H1 (cell line): ENCODE measurements around the gene KIAA1143. TPM values are rescaled to one million over a fixed set of nuclear protein-coding genes. Genes with fewer than 3 reads are reported as not detected.

Experiments used
- CTCF ChIA-PET: fragments of 300-600 bp; sonication (Branson Sonifier 250); formaldehyde crosslinking; loops from one replicate; lab custom pipeline; 2021; ENCODE audit not compliant: partially characterized antibody; lab: Charles Lee
- POLR2A ChIA-PET: fragments of 300-600 bp; sonication (Branson Sonifier 250); formaldehyde crosslinking; loops from one replicate; lab custom pipeline; 2021; ENCODE audit warnings: inconsistent platforms; ENCODE audit not compliant: partially characterized antibody; lab: Charles Lee
- DNase-seq, 2 experiments: peaks; one replicate each; pipeline versions ENCODE4 v3.0.0 to v3.0.0-alpha.2; 2010 to 2022; ENCODE audit warnings: low spot score in 2 of 2, low read depth in 1 of 2, mixed read lengths in 1 of 2
- FAIRE-seq: peaks from 2 replicates; lab custom pipeline; 2011; peaks lifted over from hg19 to GRCh38; lab: Jason Lieb, UNC
- H2AFZ ChIP-seq: 2 replicates; pipeline ENCODE4 v1.8.1; 2012; ENCODE audit warnings: low read length, inconsistent platforms
- H2AK5ac ChIP-seq: 2 replicates; pipeline ENCODE4 v1.6.1; 2013; ENCODE audit warnings: low read depth, low read length
- H2BK120ac ChIP-seq: replicated peaks from 2 replicates; pipeline ENCODE3; 2013; ENCODE audit warnings: low read depth, low read length, inconsistent platforms
- H2BK12ac ChIP-seq: 2 replicates; pipeline ENCODE4 v1.6.1; 2013; ENCODE audit warnings: low read depth, low read length
- H2BK15ac ChIP-seq: 2 replicates; pipeline ENCODE4 v1.6.1; 2013; ENCODE audit warnings: low read length
- H2BK20ac ChIP-seq: 2 replicates; pipeline ENCODE4 v1.6.1; 2013; ENCODE audit warnings: low read length
- H2BK5ac ChIP-seq: 2 replicates; pipeline ENCODE4 v1.6.1; 2013; ENCODE audit warnings: low read depth, low read length
- H3K14ac ChIP-seq: 2 replicates; pipeline ENCODE4 v1.6.1; 2013; ENCODE audit warnings: inconsistent platforms; ENCODE audit not compliant: insufficient read length
- H3K18ac ChIP-seq: 2 replicates; pipeline ENCODE4 v1.6.1; 2013; ENCODE audit warnings: low read length; ENCODE audit errors: extremely low read depth
- H3K23ac ChIP-seq: 2 replicates; pipeline ENCODE4 v1.6.1; 2013; ENCODE audit warnings: inconsistent platforms; ENCODE audit not compliant: insufficient read length
- H3K23me2 ChIP-seq: 2 replicates; pipeline ENCODE4 v1.6.1; 2013; ENCODE audit warnings: low read depth, low read length
- H3K27ac ChIP-seq: 2 replicates; pipeline ENCODE4 v1.6.1; 2011; ENCODE audit warnings: low read depth, low read length, inconsistent platforms
- H3K27me3 ChIP-seq, 4 experiments: replicated peaks in 1 of 4; 1 replicate in 1 of 4; 2 replicates in 3 of 4; pipeline versions ENCODE4 v1.6.1 to v1.8.1; 2011 to 2013; ENCODE audit warnings: low read length in 3 of 4, mild to moderate bottlenecking in 3 of 4, inconsistent platforms in 2 of 4, mixed read lengths in 2 of 4, moderate library complexity in 1 of 4; ENCODE audit not compliant: control insufficient read depth in 3 of 4, insufficient read depth in 3 of 4; ENCODE audit errors: extremely low read depth in 1 of 4
- H3K36me3 ChIP-seq, 4 experiments: 2 replicates each; pipeline versions ENCODE4 v1.6.1 to v1.8.1; 2011 to 2013; ENCODE audit warnings: mild to moderate bottlenecking in 4 of 4, low read length in 3 of 4, moderate library complexity in 2 of 4, control low read depth in 1 of 4, inconsistent platforms in 1 of 4; ENCODE audit not compliant: insufficient read depth in 4 of 4, control insufficient read depth in 2 of 4
- H3K4ac ChIP-seq: replicated peaks from 2 replicates; pipeline ENCODE3; 2013; ENCODE audit warnings: low read length, low read depth, mixed read lengths, inconsistent platforms; ENCODE audit not compliant: insufficient read length
- H3K4me1 ChIP-seq, 4 experiments: replicated peaks in 1 of 4; 1 replicate in 1 of 4; 2 replicates in 3 of 4; pipeline versions ENCODE4 v1.6.1 to v1.8.1; 2011 to 2013; ENCODE audit warnings: low read length in 3 of 4, inconsistent platforms in 2 of 4, mixed read lengths in 1 of 4; ENCODE audit not compliant: insufficient read depth in 4 of 4, control insufficient read depth in 3 of 4
- H3K4me2 ChIP-seq, 2 experiments: 2 replicates each; pipeline versions ENCODE4 v1.6.1 to v1.8.1; 2011 to 2013; ENCODE audit warnings: low read depth in 2 of 2, low read length in 2 of 2, control low read depth in 1 of 2, inconsistent platforms in 1 of 2, mild to moderate bottlenecking in 1 of 2; ENCODE audit not compliant: insufficient read depth in 1 of 2
- H3K4me3 ChIP-seq, 4 experiments: fragments of 200-600, 300-600 bp in 1 of 4; sonication (generic), shearing (Covaris generic), sonication (Bioruptor Twin) in 1 of 4; 2 replicates each; pipeline versions ENCODE4 v1.5.1 to v1.8.1; 2011 to 2016; ENCODE audit warnings: low read length in 4 of 4, low read depth in 3 of 4, control low read depth in 2 of 4, inconsistent platforms in 2 of 4, mild to moderate bottlenecking in 2 of 4, mixed read lengths in 1 of 4, moderate library complexity in 1 of 4; ENCODE audit not compliant: insufficient read depth in 2 of 4; ENCODE audit errors: extremely low read depth in 1 of 4
- H3K56ac ChIP-seq: replicated peaks from 2 replicates; pipeline ENCODE3; 2013; ENCODE audit warnings: low read depth, mild to moderate bottlenecking, mixed read lengths, low read length, inconsistent platforms; ENCODE audit not compliant: insufficient read length
- H3K79me1 ChIP-seq: 2 replicates; pipeline ENCODE4 v1.6.1; 2013; ENCODE audit warnings: low read depth, low read length, control low read depth
- H3K79me2 ChIP-seq, 2 experiments: 2 replicates each; pipeline versions ENCODE4 v1.6.1 to v1.8.1; 2012 to 2013; ENCODE audit warnings: low read length in 2 of 2, mild to moderate bottlenecking in 2 of 2, inconsistent platforms in 1 of 2; ENCODE audit not compliant: insufficient read depth in 2 of 2, control insufficient read depth in 1 of 2
- H3K9ac ChIP-seq, 4 experiments: replicated peaks in 1 of 4; 1 replicate in 1 of 4; 2 replicates in 3 of 4; pipeline versions ENCODE4 v1.6.1 to v1.8.1; 2011 to 2013; ENCODE audit warnings: low read depth in 3 of 4, low read length in 3 of 4, control low read depth in 2 of 4, mild to moderate bottlenecking in 2 of 4, moderate library complexity in 2 of 4, inconsistent platforms in 1 of 4; ENCODE audit errors: extremely low read depth in 1 of 4
- H3K9me3 ChIP-seq, 2 experiments: 2 replicates each; pipeline versions ENCODE4 v1.6.1 to v1.8.1; 2012 to 2013; ENCODE audit warnings: mild to moderate bottlenecking in 2 of 2, moderate library complexity in 2 of 2, control low read depth in 1 of 2, inconsistent platforms in 1 of 2, low read depth in 1 of 2, low read length in 1 of 2, mixed read lengths in 1 of 2; ENCODE audit not compliant: insufficient read depth in 2 of 2
- H4K20me1 ChIP-seq, 2 experiments: replicated peaks in 1 of 2; 2 replicates each; pipeline versions ENCODE3 to v1.8.1; 2011 to 2013; ENCODE audit warnings: inconsistent platforms in 2 of 2, low read length in 2 of 2, mild to moderate bottlenecking in 1 of 2; ENCODE audit not compliant: insufficient read depth in 2 of 2, control insufficient read depth in 1 of 2
- H4K5ac ChIP-seq: 2 replicates; pipeline ENCODE4 v1.6.1; 2013; ENCODE audit warnings: low read length, low read depth, mixed read lengths, inconsistent platforms; ENCODE audit not compliant: insufficient read length
- H4K8ac ChIP-seq: 2 replicates; pipeline ENCODE4 v1.8.0; 2013; ENCODE audit warnings: mild to moderate bottlenecking, moderate library complexity, low read length, inconsistent platforms; ENCODE audit not compliant: insufficient read depth; ENCODE audit errors: extremely low read depth
- H4K91ac ChIP-seq: replicated peaks from 2 replicates; pipeline ENCODE3; 2013; ENCODE audit warnings: low read length, mixed read lengths, inconsistent platforms; ENCODE audit not compliant: insufficient read length
- ASH2L ChIP-seq: fragments of 200-600, 300-600 bp; sonication (generic); IDR thresholded peaks from one replicate; pipeline ENCODE4 v1.7.1; 2017; ENCODE audit warnings: low read length
- BCL11A ChIP-seq, 2 experiments: IDR thresholded peaks; one replicate each; pipeline ENCODE4 v1.6.1; 2011; ENCODE audit warnings: low read depth in 2 of 2, low read length in 2 of 2, mild to moderate bottlenecking in 2 of 2
- CTBP2 ChIP-seq: IDR thresholded peaks from 2 replicates; pipeline ENCODE4 v1.7.0; 2011; ENCODE audit warnings: borderline replicate concordance, mild to moderate bottlenecking, moderate library complexity, mixed read lengths, low read length; ENCODE audit not compliant: insufficient read depth, insufficient read length
- KDM4A ChIP-seq: IDR thresholded peaks from one replicate; pipeline ENCODE4 v1.7.1; 2012; ENCODE audit warnings: low read depth, mild to moderate bottlenecking, moderate library complexity, low read length, inconsistent platforms; ENCODE audit not compliant: severe bottlenecking
- NANOG ChIP-seq: IDR thresholded peaks from 2 replicates; pipeline ENCODE4 v1.6.1; 2011; ENCODE audit warnings: low read length, low read depth, mild to moderate bottlenecking, inconsistent platforms; ENCODE audit not compliant: insufficient read depth, poor library complexity, severe bottlenecking
- NRF1 ChIP-seq: IDR thresholded peaks from 2 replicates; pipeline ENCODE4 v1.6.1; 2011; ENCODE audit warnings: mild to moderate bottlenecking, low read depth, low read length, improper control_type of control experiment
- POU5F1 ChIP-seq: IDR thresholded peaks from 2 replicates; pipeline ENCODE4 v1.6.1; 2011; ENCODE audit warnings: low read depth, mild to moderate bottlenecking, low read length, moderate library complexity
- RFX5 ChIP-seq: IDR thresholded peaks from 2 replicates; pipeline ENCODE4 v1.6.1; 2011; ENCODE audit warnings: low read depth, low read length, improper control_type of control experiment, borderline replicate concordance
- SP1 ChIP-seq: IDR thresholded peaks from 2 replicates; pipeline ENCODE4 v1.6.1; 2011; ENCODE audit warnings: low read depth, low read length
- SP2 ChIP-seq: IDR thresholded peaks from 2 replicates; pipeline ENCODE4 v1.6.1; 2012; ENCODE audit warnings: mild to moderate bottlenecking, low read length, inconsistent platforms
- SRF ChIP-seq: IDR thresholded peaks from 2 replicates; pipeline ENCODE4 v1.6.1; 2011; ENCODE audit warnings: mild to moderate bottlenecking, low read depth, low read length, moderate library complexity
- TAF1 ChIP-seq: IDR thresholded peaks from 2 replicates; pipeline ENCODE4 v1.6.1; 2011; ENCODE audit warnings: mild to moderate bottlenecking, low read depth, low read length
- YY1 ChIP-seq: IDR thresholded peaks from 2 replicates; pipeline ENCODE4 v1.6.1; 2011; ENCODE audit warnings: low read depth, mild to moderate bottlenecking, low read length
- WGBS, 2 experiments: shearing (Covaris generic) in 1 of 2; methylation state at CpG; one replicate each; pipeline versions ENCODE4 v1.1.6 to v1.1.7; 2013 to 2015; ENCODE audit warnings: low lambda C conversion rate in 2 of 2, mixed read lengths in 2 of 2, inconsistent platforms in 1 of 2, low coverage in 1 of 2, missing lambda C conversion rate in 1 of 2; ENCODE audit not compliant: insufficient replicate concordance in 2 of 2, insufficient coverage in 1 of 2, insufficient read length in 1 of 2; ENCODE audit errors: extremely low coverage in 1 of 2, missing lambda C conversion rate in 1 of 2; 5-methylcytosine and 5-hydroxymethylcytosine counted together
- polyA plus RNA-seq, 7 experiments: library from polyadenylated mRNA; depleted of rRNA in 3 of 7; stranded (reverse) in 5 of 7; unstranded in 2 of 7; fragments of >200 nt in 5 of 7; fragments of 200-250 nt in 2 of 7; gene quantifications; 1 replicate in 5 of 7; 2 replicates in 1 of 7; 4 replicates in 1 of 7; pipeline versions ENCODE4 v1.2.1 to v1.2.3, GENCODE V29; 2011 to 2013; ENCODE audit warnings: missing spikeins in 2 of 7, mixed read lengths in 2 of 7
- total RNA-seq: library from RNA; stranded (reverse); fragmentation: NEBNext Ultra II Directional; extraction: Animal tissue kit (Norgen Biotek cat#: 25700); gene quantifications from 2 replicates; pipeline ENCODE4 v1.2.1, GENCODE V29; 2021

KIAA1143 gene
- total and polyA plus RNA-seq, 2 of the 8 experiments (the other 6 are each of a cell fraction or from before 2014, with no cell fraction given), result 16.2 to 67.2 TPM

GRCh38 chr3:44782891-44783290 is 21.5 kb upstream of the KIAA1143 start:
- H3K18ac ChIP-seq, result no peak overlapping the region
- no peak overlapping the region for H2AFZ ChIP-seq
- H3K36me3 ChIP-seq, result peaks cover 11 to 47% (median 25%) of the 10 kb centered on the region in 4 experiments
- no peak overlapping the region for H3K27ac ChIP-seq
- CTCF ChIA-PET, result no interaction called here
- H4K8ac ChIP-seq, result no peak overlapping the region
- DNase-seq, result no peak
- H3K9ac ChIP-seq, result no peak overlapping the region
- FAIRE-seq, result no peak
- no peak overlapping the region for H3K4me3 ChIP-seq
- H3K14ac ChIP-seq, result no peak overlapping the region
- H3K4me2 ChIP-seq, result no peak overlapping the region
- no peaks in the 10 kb centered on the region for H4K20me1 ChIP-seq
- no peak overlapping the region for H2BK15ac ChIP-seq
- H3K27me3 ChIP-seq, result no peaks in the 10 kb centered on the region
- no peak overlapping the region for H2BK12ac ChIP-seq
- no peak overlapping the region for H2AK5ac ChIP-seq
- no peak overlapping the region for H3K56ac ChIP-seq
- no peak overlapping the region for H3K4ac ChIP-seq
- no peaks in the 10 kb centered on the region for H3K79me1 ChIP-seq
- H2BK120ac ChIP-seq, result no peak overlapping the region
- POLR2A ChIA-PET, result no interaction called here
- H3K23ac ChIP-seq, result no peak overlapping the region
- no peaks in the 10 kb centered on the region for H3K23me2 ChIP-seq
- H2BK5ac ChIP-seq, result no peak overlapping the region
- H3K4me1 ChIP-seq, result no peaks in the 10 kb centered on the region
- no peak overlapping the region for H4K91ac ChIP-seq
- 95% methylated on average over 4 of the region's 4 CpGs; no CpG with 5 or more reads in 1 of the 2 experiments for WGBS, 2 experiments
- H4K5ac ChIP-seq, result no peak overlapping the region
- no peaks in the 10 kb centered on the region for H3K79me2 ChIP-seq
- no peak overlapping the region for H2BK20ac ChIP-seq
- TF ChIP-seq TAF1 (no peak), KDM4A (no peak), RFX5 (no peak), BCL11A (IDR thresholded peaks at IDR 0.05; ENCODE audit: low read depth in 2 of 2, low read length in 2 of 2) (no peak), SP1 (no peak), ASH2L (no peak), NRF1 (no peak), YY1 (no peak), SRF (no peak), SP2 (no peak), CTBP2 (no peak), NANOG (no peak), POU5F1 (no peak)
- no peaks in the 10 kb centered on the region for H3K9me3 ChIP-seq
